Measurements from ENCODE around the gene PMPCA.

DNA sequence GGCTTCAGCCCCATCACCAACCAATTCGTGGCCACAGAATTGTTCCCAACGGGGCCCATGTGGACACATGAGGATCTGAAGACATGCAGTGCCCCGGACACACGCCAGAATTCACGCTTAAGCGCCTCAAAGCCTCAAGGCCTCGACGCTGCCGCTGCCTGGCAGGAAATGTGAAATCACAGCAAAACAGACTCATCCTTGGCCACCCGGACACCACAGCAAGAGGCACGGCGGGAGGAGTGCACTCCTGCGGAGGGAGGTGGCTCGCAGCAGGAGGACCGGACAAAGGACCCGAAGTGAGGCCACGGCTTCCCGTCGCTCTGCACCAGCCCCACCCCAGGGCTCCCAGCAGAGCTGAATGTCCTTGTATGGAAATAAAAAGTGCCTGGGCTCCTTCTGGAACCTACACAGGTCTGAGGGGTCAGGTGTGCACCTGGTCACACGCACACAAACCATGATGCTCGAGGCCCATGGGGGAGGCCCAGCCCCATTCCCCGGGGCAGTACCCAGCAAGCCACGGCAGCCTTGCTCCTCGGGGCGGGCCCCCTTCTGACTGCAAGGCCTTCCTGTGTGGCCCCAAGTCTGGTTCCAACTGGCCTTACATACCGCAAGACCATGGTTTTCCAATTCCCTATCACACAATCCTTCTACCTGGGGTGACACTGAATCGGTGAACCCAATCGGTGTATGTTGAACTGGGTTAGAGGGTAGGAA, 62.3 kb downstream of the PMPCA start:
- TF ChIP-seq, protein P1, sequence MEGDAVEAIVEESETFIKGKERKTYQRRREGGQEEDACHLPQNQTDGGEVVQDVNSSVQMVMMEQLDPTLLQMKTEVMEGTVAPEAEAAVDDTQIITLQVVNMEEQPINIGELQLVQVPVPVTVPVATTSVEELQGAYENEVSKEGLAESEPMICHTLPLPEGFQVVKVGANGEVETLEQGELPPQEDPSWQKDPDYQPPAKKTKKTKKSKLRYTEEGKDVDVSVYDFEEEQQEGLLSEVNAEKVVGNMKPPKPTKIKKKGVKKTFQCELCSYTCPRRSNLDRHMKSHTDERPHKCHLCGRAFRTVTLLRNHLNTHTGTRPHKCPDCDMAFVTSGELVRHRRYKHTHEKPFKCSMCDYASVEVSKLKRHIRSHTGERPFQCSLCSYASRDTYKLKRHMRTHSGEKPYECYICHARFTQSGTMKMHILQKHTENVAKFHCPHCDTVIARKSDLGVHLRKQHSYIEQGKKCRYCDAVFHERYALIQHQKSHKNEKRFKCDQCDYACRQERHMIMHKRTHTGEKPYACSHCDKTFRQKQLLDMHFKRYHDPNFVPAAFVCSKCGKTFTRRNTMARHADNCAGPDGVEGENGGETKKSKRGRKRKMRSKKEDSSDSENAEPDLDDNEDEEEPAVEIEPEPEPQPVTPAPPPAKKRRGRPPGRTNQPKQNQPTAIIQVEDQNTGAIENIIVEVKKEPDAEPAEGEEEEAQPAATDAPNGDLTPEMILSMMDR (conservative IDR thresholded peaks at IDR 0.05; ENCODE audit: low read length): no peak
- no peak for TF ChIP-seq EZH2phosphoT487 (IDR thresholded peaks at IDR 0.05; ENCODE audit: borderline replicate concordance)

Data from Loucy (cell line).